HEK293 (cell line): ENCODE data around the gene HLX.

ENCODE experiments used
- CTCF ChIA-PET: fragments of 350-600 bp; formaldehyde crosslinking; extraction: SDS; loops from one replicate; lab custom pipeline; 2021; ENCODE audit warnings: antibody characterized with exemption; lab: Yijun Ruan, JAX
- POLR2A ChIA-PET: fragments of 300-600 bp; formaldehyde crosslinking; extraction: SDS; loops from one replicate; lab custom pipeline; 2020; ENCODE audit warnings: antibody characterized with exemption, inconsistent platforms; lab: Yijun Ruan, JAX
- H3K27ac ChIP-seq: fragments of 200-500 bp; sonication (Bioruptor generic); 2 replicates; pipeline ENCODE4 v1.5.1; 2014; ENCODE audit warnings: low read depth, low read length, control low read depth, inconsistent platforms; ENCODE audit errors: extremely low read depth
- H3K36me3 ChIP-seq, 2 experiments: fragments of 200-500 bp in 1 of 2; sonication (Bioruptor generic) in 1 of 2; 1 replicate in 1 of 2; 2 replicates in 1 of 2; pipeline ENCODE4 v1.5.1; 2014 to 2017; ENCODE audit warnings: inconsistent platforms in 2 of 2, low read length in 2 of 2; ENCODE audit not compliant: control insufficient read depth in 2 of 2, insufficient read depth in 1 of 2
- H3K4me1 ChIP-seq: fragments of 200-500 bp; sonication (Bioruptor generic); 2 replicates; pipeline ENCODE4 v1.5.1; 2014; ENCODE audit warnings: mild to moderate bottlenecking, low read length, inconsistent platforms; ENCODE audit not compliant: control insufficient read depth, insufficient read depth
- H3K4me3 ChIP-seq: 2 replicates; pipeline ENCODE4 v1.5.1; 2011; ENCODE audit warnings: low read depth, mild to moderate bottlenecking, control low read depth, low read length, moderate library complexity
- H3K9me3 ChIP-seq: fragments of 200-500 bp; sonication (Bioruptor generic); 2 replicates; pipeline ENCODE4 v1.5.1; 2014; ENCODE audit warnings: low read depth, low read length, inconsistent platforms; ENCODE audit not compliant: control insufficient read depth, insufficient read depth
- CTCF ChIP-seq: fragments of 450-650 bp; formaldehyde crosslinking; IDR thresholded peaks from 2 replicates; pipeline ENCODE4 v1.5.1; 2016; ENCODE audit warnings: missing biosample characterization, missing genetic modification characterization
- INSM2 ChIP-seq: fragments of 450-650 bp; formaldehyde crosslinking; IDR thresholded peaks from 2 replicates; pipeline ENCODE4 v1.5.1; 2016; ENCODE audit warnings: missing biosample characterization, missing genetic modification characterization
- KLF10 ChIP-seq: fragments of 450-650 bp; IDR thresholded peaks from 2 replicates; pipeline ENCODE4 v1.5.1; 2018; ENCODE audit warnings: missing biosample characterization, mild to moderate bottlenecking, missing genetic modification characterization
- PATZ1 ChIP-seq: fragments of 450-650 bp; formaldehyde crosslinking; IDR thresholded peaks from 2 replicates; pipeline ENCODE4 v1.5.1; 2016; ENCODE audit warnings: missing biosample characterization, missing genetic modification characterization
- REPIN1 ChIP-seq: fragments of 450-650 bp; formaldehyde crosslinking; IDR thresholded peaks from 2 replicates; pipeline ENCODE4 v1.5.1; 2017; ENCODE audit warnings: missing biosample characterization, missing genetic modification characterization, low read depth
- REST ChIP-seq: fragments of 450-650 bp; formaldehyde crosslinking; IDR thresholded peaks from 2 replicates; pipeline ENCODE4 v1.5.1; 2016; ENCODE audit warnings: missing biosample characterization, missing genetic modification characterization
- ZFP3 ChIP-seq: fragments of 450-650 bp; formaldehyde crosslinking; IDR thresholded peaks from 2 replicates; pipeline ENCODE4 v1.5.1; 2016; ENCODE audit warnings: low read depth, missing biosample characterization, missing genetic modification characterization
- ZNF114 ChIP-seq: fragments of 450-650 bp; formaldehyde crosslinking; IDR thresholded peaks from 2 replicates; pipeline ENCODE4 v1.5.0; 2017; ENCODE audit warnings: missing biosample characterization, missing genetic modification characterization
- ZNF148 ChIP-seq: fragments of 450-650 bp; formaldehyde crosslinking; IDR thresholded peaks from 2 replicates; pipeline ENCODE4 v1.5.0; 2017; ENCODE audit warnings: missing biosample characterization, missing genetic modification characterization, borderline replicate concordance
- ZNF19 ChIP-seq: fragments of 450-650 bp; formaldehyde crosslinking; IDR thresholded peaks from 2 replicates; pipeline ENCODE4; 2016; ENCODE audit warnings: missing biosample characterization, missing genetic modification characterization, low read depth
- ZNF202 ChIP-seq: fragments of 450-650 bp; formaldehyde crosslinking; IDR thresholded peaks from 2 replicates; pipeline ENCODE4 v1.5.1; 2016; ENCODE audit warnings: missing biosample characterization, missing genetic modification characterization, borderline replicate concordance
- ZNF266 ChIP-seq: fragments of 450-650 bp; formaldehyde crosslinking; IDR thresholded peaks from 2 replicates; pipeline ENCODE4 v1.5.1; 2016; ENCODE audit warnings: missing biosample characterization, missing genetic modification characterization, low read depth
- ZNF335 ChIP-seq: fragments of 450-650 bp; formaldehyde crosslinking; conservative IDR thresholded peaks from 2 replicates; pipeline ENCODE4 v1.5.1; 2016; ENCODE audit warnings: missing biosample characterization, missing genetic modification characterization
- ZNF433 ChIP-seq: fragments of 450-650 bp; formaldehyde crosslinking; IDR thresholded peaks from 2 replicates; pipeline ENCODE4 v1.5.1; 2016; ENCODE audit warnings: missing biosample characterization, missing genetic modification characterization, low read depth
- ZNF510 ChIP-seq: fragments of 450-650 bp; formaldehyde crosslinking; IDR thresholded peaks from 2 replicates; pipeline ENCODE4 v1.5.1; 2018; ENCODE audit warnings: mild to moderate bottlenecking, missing genetic modification characterization, missing biosample characterization; ENCODE audit not compliant: insufficient replicate concordance
- ZNF560 ChIP-seq: fragments of 450-650 bp; formaldehyde crosslinking; IDR thresholded peaks from 2 replicates; pipeline ENCODE4 v1.5.1; 2017; ENCODE audit warnings: missing biosample characterization, missing genetic modification characterization, borderline replicate concordance
- ZNF561 ChIP-seq: fragments of 450-650 bp; IDR thresholded peaks from 2 replicates; pipeline ENCODE4 v1.5.1; 2018; ENCODE audit warnings: missing biosample characterization, missing genetic modification characterization, borderline replicate concordance
- ZNF76 ChIP-seq: fragments of 450-650 bp; formaldehyde crosslinking; IDR thresholded peaks from 2 replicates; pipeline ENCODE4; 2016; ENCODE audit warnings: low read depth, missing biosample characterization, missing genetic modification characterization, borderline replicate concordance
- ZNF776 ChIP-seq: fragments of 450-650 bp; formaldehyde crosslinking; IDR thresholded peaks from 2 replicates; pipeline ENCODE4 v1.5.0; 2017; ENCODE audit warnings: missing biosample characterization, missing genetic modification characterization, borderline replicate concordance
- TF ChIP-seq, protein P1 (sequence below): fragments of 450-650 bp; formaldehyde crosslinking; conservative IDR thresholded peaks from 2 replicates; pipeline ENCODE4 v1.5.1; 2016; ENCODE audit warnings: low read depth, missing biosample characterization, missing genetic modification characterization

Gene HLX

GRCh38 chr1:220841293-220841692, 38.0 kb upstream of the HLX start (continued):
- TF ChIP-seq, protein P1, sequence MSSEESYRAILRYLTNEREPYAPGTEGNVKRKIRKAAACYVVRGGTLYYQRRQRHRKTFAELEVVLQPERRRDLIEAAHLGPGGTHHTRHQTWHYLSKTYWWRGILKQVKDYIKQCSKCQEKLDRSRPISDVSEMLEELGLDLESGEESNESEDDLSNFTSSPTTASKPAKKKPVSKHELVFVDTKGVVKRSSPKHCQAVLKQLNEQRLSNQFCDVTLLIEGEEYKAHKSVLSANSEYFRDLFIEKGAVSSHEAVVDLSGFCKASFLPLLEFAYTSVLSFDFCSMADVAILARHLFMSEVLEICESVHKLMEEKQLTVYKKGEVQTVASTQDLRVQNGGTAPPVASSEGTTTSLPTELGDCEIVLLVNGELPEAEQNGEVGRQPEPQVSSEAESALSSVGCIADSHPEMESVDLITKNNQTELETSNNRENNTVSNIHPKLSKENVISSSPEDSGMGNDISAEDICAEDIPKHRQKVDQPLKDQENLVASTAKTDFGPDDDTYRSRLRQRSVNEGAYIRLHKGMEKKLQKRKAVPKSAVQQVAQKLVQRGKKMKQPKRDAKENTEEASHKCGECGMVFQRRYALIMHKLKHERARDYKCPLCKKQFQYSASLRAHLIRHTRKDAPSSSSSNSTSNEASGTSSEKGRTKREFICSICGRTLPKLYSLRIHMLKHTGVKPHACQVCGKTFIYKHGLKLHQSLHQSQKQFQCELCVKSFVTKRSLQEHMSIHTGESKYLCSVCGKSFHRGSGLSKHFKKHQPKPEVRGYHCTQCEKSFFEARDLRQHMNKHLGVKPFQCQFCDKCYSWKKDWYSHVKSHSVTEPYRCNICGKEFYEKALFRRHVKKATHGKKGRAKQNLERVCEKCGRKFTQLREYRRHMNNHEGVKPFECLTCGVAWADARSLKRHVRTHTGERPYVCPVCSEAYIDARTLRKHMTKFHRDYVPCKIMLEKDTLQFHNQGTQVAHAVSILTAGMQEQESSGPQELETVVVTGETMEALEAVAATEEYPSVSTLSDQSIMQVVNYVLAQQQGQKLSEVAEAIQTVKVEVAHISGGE (tag by site-specific recombination) = no peak
- TF ChIP-seq ZNF19 (tag by site-specific recombination) = no peak

DNA sequence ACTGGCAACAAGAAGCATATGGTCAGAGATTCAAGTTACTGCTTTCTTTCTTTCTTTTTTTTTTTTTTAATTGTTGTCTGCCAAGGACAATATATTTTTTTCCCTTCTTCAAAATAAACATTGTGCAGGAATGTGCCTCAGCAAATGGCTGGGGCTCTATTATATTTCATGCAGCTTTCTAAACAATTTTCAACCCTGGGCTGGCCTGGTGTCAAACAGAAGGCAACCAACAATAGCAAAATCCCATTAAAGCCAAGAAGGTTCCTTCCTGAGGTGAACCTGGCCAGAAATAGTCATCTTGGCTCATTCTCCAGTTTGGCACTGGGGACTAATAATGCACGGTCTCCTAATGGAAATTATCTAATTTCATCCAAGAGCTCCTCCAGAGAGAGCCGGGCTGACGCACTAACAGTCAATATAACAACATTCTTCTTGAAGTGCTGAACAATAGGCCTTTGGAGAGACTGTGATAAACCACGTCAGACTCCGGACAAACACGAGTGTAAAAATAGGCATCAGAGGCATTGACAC, 35.7 kb upstream of the HLX start:
- Histone ChIP-seq H3K36me3 (no peaks in the 10 kb centered on the region), H3K9me3 (no peaks in the 10 kb centered on the region), H3K4me3 (no peak overlapping the region), H3K27ac (no peak overlapping the region), H3K4me1 (no peaks in the 10 kb centered on the region)
- TF ChIP-seq CTCF (tag by site-specific recombination) (no peak), KLF10 (tag by site-specific recombination) (no peak), ZNF202 (tag by site-specific recombination) (no peak), REPIN1 (tag by site-specific recombination) (no peak), ZNF776 (tag by site-specific recombination) (no peak), ZFP3 (tag by site-specific recombination) (no peak), ZNF560 (tag by site-specific recombination) (no peak), PATZ1 (tag by site-specific recombination) (no peak), ZNF114 (tag by site-specific recombination) (no peak), ZNF335 (tag by site-specific recombination) (no peak), REST (tag by site-specific recombination) (no peak), ZNF266 (no peak), ZNF433 (tag by site-specific recombination) (no peak), ZNF76 (tag by site-specific recombination) (no peak), ZNF561 (no peak), ZNF510 (tag by site-specific recombination) (no peak), INSM2 (tag by site-specific recombination) (no peak), ZNF148 (no peak)
- CTCF ChIA-PET = interaction anchor here (0.6 kb wide), 1 partner anchor 62 kb away, joined by 3 read pairs; no protein-coding TSS in a partner anchor
- POLR2A ChIA-PET = no interaction called here
